KOPT-K1 (cell line): Measurements from ENCODE around the gene UNC80.

Experiments used
- H3K27ac ChIP-seq: fragments of 200-600 bp; sonication (generic); 2 replicates; pipeline ENCODE4 v1.5.1; 2016; ENCODE audit warnings: antibody characterized with exemption, mild to moderate bottlenecking, low read depth, low read length; ENCODE audit not compliant: poor library complexity, severe bottlenecking
- H3K36me3 ChIP-seq: fragments of 200-600 bp; sonication (generic); 2 replicates; pipeline ENCODE4 v1.5.1; 2017; ENCODE audit warnings: antibody characterized with exemption, mild to moderate bottlenecking, low read length, moderate library complexity; ENCODE audit not compliant: insufficient read depth
- H3K9me3 ChIP-seq: fragments of 200-600 bp; sonication (generic); 2 replicates; pipeline ENCODE4 v1.5.1; 2017; ENCODE audit warnings: antibody characterized with exemption, low read length, mild to moderate bottlenecking; ENCODE audit not compliant: insufficient read depth, poor library complexity, severe bottlenecking

Gene UNC80

DNA sequence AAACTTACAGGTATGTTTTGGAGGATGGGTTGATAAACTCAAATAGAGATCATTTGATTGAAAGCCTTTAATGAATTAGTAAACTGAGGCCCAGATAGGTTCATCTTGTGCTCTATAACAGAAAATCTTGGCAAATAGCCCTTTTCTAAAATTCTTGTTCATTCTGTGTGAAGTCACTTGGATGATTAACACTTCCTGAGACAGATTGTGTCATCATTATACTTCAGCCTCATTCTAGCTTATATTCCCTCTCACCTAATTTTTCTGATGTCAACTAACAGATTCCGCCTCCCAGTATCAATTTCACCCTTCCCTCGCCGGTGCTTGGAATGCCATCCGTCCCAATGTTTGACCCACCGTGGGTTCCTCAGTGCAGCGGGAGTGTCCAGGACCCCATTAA is 146.6 kb downstream of the UNC80 start:
- H3K9me3 ChIP-seq: no peaks in the 10 kb centered on the region
- no peaks in the 10 kb centered on the region for H3K36me3 ChIP-seq
- no peak overlapping the region for H3K27ac ChIP-seq

DNA sequence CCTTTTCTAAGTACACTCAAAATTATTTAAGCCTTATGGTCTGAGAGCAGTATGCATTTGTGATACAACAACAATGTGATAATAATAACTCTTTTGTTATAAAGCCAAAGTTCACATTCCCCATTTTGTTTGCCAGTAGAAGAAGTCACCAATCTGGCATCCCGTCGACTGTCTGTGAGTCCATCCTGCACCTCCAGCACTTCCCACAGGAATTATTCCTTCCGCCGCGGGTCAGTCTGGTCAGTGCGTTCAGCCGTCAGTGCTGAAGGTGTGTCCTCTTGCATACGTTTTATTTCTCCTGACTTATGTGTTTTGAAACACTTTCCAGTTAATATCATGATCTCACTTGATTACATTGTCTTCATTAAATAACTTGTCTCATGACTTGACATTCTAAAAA is 150.5 kb downstream of the UNC80 start:
- Histone ChIP-seq H3K36me3 (no peaks in the 10 kb centered on the region), H3K9me3 (no peaks in the 10 kb centered on the region), H3K27ac (no peak overlapping the region)

DNA sequence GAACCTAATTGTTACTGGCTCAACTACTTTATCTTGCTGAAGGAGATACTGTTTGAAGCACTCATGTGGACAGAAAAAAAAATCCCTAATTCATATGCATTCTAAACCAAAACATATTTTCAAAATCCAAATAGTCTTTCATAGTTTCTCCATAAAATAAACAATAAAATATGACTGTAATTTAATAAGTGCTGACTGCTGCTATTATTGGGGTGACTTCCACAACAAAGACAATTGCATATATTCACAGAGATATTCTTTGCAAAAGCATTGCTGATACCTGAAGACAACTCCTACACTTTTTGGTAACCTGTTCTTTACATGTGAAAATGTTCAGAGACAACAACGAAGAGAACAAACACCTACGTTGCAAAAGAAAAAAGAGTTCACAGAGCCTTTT is 157.7 kb downstream of the UNC80 start:
- Histone ChIP-seq H3K27ac (no peak overlapping the region), H3K36me3 (no peaks in the 10 kb centered on the region), H3K9me3 (no peaks in the 10 kb centered on the region)

DNA sequence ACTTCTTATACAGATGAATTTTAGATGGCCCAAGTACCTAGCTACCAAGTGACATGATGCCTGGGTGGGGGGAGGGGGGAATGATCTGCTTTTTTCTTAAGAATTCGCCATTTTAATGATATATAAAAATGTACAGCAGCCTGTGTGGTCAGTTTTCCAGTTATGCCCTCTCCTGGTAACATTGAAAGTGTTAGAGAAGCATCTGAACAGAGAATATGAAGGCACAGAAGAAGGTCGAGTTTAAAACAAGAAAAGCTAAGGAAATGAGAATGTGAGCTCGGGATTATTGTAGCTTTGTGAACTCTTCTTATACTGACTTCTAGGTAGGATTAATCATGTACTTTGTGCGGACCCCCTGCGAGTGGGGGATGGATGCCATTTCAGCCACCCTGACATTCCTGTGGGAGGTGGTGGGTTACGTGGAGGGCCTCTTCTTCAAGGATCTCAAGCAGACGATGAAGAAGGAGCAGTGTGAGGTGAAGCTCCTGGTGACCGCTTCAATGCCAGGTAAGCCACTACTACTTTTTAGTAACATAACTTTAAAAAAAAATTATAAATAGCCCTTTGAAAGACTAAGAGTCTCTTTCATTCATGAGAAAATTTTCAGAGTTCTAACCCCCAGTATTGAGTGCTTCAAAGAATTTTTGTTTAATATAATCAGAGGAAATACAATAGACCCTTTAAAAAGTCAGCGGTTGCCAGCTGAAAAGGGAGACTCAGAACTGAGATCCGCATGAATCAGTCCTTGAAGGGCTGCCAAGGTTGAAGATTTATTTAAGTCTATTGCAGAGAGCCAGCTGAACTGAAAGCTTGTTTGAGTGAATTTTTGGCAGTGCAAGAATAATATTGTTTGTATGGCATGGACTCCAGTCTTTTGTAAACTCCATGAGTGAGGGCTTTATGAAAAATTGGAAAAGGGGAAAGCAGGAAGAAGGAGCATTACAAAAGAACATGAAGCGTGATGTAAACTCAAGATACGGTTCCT is 162.2 kb downstream of the UNC80 start:
- Histone ChIP-seq H3K9me3 (no peaks in the 10 kb centered on the region), H3K36me3 (no peaks in the 10 kb centered on the region), H3K27ac (no peak overlapping the region)

DNA sequence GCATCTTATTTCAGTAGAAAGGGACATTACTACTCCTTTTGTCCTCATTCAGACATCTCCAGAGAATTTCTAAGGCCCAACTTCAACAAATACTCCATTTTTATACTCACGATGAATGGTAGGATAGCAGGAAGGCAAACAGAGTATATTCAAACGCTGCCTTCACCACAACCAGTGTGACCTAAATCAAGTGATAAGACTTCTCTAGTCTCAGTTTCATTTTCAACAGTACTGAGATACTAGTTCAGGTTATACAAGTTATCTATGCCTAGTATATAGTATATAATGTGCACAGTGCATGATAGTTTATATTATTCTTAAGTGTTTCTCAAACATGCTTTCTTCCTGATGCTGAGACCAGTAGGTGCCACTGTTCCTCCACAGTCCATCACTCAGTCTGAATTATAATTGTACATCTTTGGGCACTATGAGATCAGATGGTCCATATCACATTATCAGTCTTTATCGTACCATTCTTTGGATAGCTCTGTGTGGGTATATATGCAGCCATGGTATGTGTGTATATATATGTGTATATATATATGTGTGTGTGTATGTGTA is 164.6 kb downstream of the UNC80 start:
- H3K27ac ChIP-seq: no peak overlapping the region
- no peaks in the 10 kb centered on the region for H3K36me3 ChIP-seq
- no peaks in the 10 kb centered on the region for H3K9me3 ChIP-seq

DNA sequence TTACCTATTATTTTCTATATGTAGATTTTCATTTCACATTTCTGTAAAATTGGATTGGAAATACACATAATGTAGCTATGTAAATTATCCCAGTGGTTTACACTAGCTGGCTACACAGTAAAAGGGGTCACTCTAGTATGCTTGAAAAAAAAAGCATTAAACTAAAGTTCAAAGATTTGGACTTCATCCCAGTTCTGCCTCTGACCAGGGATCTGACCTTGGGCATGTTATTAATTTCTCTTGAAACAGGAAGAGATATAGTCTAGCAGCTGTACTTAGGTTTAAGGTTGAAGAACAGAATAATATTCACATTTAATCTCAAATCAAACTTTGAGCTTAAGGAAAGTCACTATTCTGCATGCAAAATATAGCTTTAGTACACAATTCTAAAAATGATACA is 166.3 kb downstream of the UNC80 start:
- Histone ChIP-seq H3K36me3 (no peaks in the 10 kb centered on the region), H3K9me3 (no peaks in the 10 kb centered on the region), H3K27ac (no peak overlapping the region)

DNA sequence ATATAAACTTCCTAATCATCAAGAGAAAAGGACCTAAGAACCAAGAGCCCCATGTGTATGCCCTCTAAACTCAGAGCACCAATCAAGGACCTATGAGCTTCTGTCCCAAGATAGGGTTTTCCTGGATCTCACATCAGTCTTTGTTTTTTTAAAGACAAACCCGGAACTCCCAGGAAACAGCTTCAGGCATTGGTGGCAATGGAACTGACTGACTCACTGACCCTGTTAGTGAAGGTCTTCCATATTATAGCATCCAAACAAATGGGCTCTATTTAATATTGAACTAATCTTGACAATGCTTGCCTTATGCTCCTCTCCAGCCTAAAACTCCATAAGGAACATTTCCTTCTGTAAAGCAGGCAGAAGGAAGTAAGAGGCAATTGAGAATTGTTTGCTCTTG is 167.3 kb downstream of the UNC80 start:
- Histone ChIP-seq H3K27ac (no peak overlapping the region), H3K9me3 (no peaks in the 10 kb centered on the region)

DNA sequence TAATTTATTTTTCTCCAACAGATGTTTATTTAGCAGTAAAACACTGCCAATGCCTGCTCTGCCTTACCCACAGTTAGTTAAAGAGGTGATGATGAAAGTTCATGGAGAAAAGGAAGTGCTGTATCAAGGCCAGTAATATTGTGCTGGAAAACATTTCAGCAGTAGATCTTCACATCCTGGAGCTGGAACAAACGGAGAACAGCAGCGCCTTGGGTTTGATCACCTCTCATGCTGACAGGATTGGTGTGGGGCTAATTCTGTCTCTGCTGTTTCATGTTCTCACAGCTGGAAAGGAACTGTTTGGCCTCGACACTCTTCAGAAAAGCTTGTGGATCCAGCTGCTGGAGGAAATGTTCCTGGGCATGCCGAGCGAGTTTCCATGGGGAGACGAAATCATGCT is 169.3 kb downstream of the UNC80 start:
- H3K27ac ChIP-seq: no peak overlapping the region
- no peaks in the 10 kb centered on the region for H3K9me3 ChIP-seq
- H3K36me3 ChIP-seq: no peaks in the 10 kb centered on the region

More for the DNA sequence above, 167.3 kb downstream of the UNC80 start:
- no peaks in the 10 kb centered on the region for H3K36me3 ChIP-seq

DNA sequence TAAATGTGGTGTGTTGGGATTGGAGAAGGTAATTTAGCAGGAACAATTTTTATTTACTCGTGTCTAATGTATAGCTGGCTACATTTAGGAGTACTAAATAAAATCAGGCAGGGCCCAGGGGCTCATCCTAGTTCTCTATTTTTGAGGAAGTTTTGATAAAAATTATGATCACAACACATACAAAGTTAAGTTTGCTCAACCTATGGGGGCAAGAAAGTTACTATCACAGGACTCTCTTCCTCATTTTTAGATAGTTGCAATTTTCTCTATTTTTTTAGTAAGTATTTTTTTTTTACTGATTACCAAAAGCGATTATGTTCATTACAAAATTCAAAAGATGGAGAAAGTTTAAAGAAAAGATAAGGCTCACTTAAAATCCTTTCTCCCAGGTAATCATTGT is 170.8 kb downstream of the UNC80 start:
- Histone ChIP-seq H3K27ac (no peak overlapping the region), H3K36me3 (no peaks in the 10 kb centered on the region), H3K9me3 (no peaks in the 10 kb centered on the region)

DNA sequence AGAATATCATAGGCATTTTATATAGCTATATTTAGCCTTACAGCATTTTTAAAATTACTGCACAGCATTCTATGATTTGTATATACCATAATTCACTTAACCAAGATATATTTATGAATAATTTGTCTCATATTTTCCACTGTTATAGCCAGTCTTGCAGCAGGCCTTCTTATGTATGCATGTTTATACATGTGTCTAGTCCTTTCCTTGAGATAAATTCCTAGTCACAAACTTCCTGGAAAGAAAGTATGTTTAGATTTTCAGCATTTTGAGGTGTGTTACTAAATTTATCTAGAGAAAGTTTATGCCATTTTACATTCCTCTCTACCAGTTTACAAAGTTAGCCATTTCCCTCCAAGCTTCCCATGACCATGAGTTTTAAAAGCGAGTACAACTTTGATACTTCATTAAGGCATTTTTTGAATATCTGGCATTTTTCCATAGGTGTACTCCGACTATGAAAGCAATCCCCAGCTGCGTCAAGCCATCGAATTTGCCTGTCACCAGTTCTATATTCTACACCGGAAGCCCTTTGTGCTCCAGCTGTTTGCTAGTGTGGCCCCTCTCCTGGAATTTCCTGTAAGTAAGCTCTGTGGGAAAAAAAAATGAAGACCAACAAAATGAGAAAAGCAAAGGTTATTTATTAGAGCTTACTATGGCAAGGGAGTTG is 171.4 kb downstream of the UNC80 start:
- H3K9me3 ChIP-seq: no peaks in the 10 kb centered on the region
- no peaks in the 10 kb centered on the region for H3K36me3 ChIP-seq

DNA sequence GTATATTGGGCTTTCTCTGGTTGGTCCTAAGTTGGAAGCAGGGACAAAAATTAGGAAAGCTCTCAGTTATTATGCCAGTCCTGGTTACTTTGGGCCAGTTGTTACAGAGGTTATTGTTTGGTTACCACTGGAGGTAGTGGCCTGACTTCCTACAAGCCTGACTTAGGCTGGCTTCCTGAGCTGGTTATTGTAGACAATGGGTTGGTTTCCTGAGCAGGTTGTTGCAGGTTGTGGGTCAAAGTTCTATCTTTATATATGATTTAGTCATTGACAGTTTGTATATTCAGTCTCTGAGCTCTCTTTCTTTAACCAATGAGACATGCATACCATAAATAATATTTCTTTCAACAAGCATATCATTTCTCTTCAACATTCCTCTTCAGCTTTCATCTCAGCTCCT is 172.1 kb downstream of the UNC80 start:
- no peaks in the 10 kb centered on the region for H3K9me3 ChIP-seq
- H3K36me3 ChIP-seq: no peaks in the 10 kb centered on the region
- H3K27ac ChIP-seq: no peak overlapping the region

More for the DNA sequence above, 171.4 kb downstream of the UNC80 start:
- H3K27ac ChIP-seq: no peak overlapping the region

DNA sequence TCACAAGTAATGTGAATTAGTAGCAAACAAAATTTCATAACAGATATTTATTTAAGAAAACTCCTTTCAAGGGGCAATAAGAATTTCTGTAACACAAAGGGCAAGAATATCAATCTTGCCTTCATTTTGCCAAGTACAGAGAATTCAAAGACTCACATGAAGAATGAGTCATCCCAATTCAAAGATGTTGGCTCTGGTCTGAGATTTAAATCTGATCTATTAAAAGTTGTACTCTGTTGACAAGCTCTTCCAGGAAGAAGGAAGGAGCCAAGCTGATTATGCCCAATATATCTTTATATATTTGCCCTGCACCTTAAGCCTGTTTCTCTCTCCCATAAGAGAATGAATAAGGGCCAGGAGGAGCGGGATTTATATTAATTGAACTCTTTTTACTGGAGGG is 174.9 kb downstream of the UNC80 start:
- no peaks in the 10 kb centered on the region for H3K36me3 ChIP-seq
- no peak overlapping the region for H3K27ac ChIP-seq
- no peaks in the 10 kb centered on the region for H3K9me3 ChIP-seq

DNA sequence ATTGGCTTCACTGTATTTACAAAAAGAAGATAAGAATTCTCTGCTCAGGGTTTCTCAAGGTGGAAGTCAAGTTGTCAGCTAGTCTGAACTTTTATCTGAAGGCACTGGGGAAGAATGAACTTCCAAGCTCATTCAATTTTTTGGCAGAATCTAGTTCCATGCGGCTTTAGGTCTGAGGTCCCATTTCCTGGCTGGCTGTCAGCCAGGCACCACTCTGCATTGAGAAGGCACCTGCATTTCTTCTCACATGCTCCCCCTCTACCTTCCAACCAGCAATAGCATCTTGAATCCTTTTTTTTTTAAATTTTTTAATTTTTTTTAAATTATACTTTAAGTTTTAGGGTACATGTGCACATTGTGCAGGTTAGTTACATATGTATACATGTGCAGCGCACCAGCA is 184.6 kb downstream of the UNC80 start:
- H3K36me3 ChIP-seq: no peaks in the 10 kb centered on the region
- H3K27ac ChIP-seq: no peak overlapping the region
- no peaks in the 10 kb centered on the region for H3K9me3 ChIP-seq

DNA sequence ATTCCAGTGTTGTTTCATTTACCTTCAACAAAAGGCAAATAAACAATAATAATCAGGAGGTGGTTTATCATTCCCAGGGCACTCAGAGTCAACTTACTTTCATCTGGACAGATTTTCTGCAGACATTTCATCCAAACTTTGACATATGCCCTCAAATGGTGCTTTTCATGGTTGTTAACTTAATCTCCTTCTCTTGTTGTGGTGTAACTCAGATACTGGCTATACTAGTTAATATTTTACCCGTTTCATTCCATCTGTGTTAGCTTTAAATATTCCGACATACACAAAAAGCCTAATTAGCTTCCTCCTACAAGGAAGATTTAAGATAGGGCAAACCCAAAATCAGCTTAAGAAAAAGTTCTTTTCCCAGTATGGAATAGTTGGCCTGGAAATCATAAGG is 186.4 kb downstream of the UNC80 start:
- H3K36me3 ChIP-seq: no peaks in the 10 kb centered on the region
- H3K27ac ChIP-seq: no peak overlapping the region
- no peaks in the 10 kb centered on the region for H3K9me3 ChIP-seq

DNA sequence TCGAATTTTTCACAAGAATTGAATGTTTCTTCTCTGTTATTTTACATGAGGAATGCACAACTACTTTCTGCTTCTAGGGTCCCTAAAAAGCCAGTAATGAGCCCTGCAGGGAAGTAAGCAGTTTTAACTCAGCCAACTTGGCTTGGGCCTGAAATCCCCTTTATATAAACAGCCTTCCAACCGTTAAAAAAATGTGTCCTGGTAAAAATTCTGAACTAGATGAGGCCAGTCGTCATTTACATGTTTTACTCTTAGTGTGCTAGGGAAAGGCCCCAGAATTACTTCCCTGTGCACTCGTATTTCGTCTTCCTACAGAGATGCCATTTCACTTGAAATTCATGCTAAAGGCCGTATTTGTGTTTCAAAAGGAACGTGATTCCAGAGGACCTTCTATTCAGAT is 188.4 kb downstream of the UNC80 start:
- no peaks in the 10 kb centered on the region for H3K36me3 ChIP-seq
- H3K27ac ChIP-seq: no peak overlapping the region
- no peaks in the 10 kb centered on the region for H3K9me3 ChIP-seq
